HG02981 (cell line): Measurements from ENCODE around the gene NF1.

Experiments
- ATAC-seq: cut with Tn5 transposase; IDR thresholded peaks from one replicate; pipeline ENCODE4 v1.9.1; 2021; ENCODE audit warnings: mild to moderate bottlenecking, moderate library complexity; ENCODE audit not compliant: unreplicated experiment

The NF1 gene

DNA sequence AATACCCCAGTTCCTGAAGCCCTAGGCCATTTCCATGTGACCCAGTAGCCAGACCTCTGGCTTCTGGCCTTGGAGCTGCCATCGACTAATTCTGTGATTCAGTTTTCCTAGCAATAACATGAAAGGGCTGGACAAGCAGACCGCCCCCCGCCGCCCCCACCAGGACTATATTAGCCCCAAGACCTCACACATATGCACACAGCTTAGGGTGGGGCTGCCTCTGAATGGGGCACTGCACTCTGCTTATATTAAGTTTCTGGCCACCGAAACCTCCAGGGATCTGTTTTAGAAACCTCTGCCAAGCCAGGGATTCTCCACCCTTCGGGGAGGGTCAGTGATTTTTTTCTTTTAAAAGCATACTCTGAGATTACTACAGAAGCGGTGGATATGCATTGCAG, 299.0 kb downstream of the NF1 start:
- no peak for ATAC-seq

- no peak for ATAC-seq
These were observed 299.8 kb downstream of the NF1 start for GRCh38 chr17:31394544-31394943.

DNA sequence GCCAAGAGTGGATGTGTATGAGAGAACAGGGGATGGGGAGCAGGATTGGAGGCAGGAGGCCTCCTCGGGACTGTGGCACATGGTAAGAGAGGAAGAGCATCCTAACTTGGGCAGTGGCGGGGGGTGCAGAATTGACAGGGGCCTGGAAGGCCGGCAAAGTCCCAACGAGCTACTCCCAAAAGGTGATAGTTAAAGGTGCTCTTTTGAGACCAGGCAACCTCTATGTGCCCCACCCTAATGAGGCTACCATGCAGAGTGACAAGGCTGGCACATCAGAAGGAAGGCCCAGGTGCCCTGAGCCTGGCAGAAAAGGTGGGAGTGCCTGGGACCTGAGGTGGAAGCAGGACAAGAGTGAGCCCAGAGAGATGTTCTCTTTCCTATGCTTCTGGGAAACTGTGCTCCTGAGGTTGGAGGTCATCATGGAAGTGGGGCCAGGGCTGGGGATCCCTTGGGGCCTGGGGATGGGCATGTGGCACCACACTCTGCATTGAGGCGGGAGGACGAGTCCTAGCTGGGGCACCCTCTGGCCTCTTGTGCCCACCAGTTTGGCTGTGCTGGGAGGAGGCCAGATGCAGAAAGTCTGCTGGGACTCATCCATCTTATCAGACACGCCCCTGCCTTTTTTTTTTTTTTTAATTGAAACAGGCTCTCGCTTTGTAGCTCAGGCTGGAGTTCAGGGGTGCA, 302.6 kb downstream of the NF1 start:
- no peak for ATAC-seq

DNA sequence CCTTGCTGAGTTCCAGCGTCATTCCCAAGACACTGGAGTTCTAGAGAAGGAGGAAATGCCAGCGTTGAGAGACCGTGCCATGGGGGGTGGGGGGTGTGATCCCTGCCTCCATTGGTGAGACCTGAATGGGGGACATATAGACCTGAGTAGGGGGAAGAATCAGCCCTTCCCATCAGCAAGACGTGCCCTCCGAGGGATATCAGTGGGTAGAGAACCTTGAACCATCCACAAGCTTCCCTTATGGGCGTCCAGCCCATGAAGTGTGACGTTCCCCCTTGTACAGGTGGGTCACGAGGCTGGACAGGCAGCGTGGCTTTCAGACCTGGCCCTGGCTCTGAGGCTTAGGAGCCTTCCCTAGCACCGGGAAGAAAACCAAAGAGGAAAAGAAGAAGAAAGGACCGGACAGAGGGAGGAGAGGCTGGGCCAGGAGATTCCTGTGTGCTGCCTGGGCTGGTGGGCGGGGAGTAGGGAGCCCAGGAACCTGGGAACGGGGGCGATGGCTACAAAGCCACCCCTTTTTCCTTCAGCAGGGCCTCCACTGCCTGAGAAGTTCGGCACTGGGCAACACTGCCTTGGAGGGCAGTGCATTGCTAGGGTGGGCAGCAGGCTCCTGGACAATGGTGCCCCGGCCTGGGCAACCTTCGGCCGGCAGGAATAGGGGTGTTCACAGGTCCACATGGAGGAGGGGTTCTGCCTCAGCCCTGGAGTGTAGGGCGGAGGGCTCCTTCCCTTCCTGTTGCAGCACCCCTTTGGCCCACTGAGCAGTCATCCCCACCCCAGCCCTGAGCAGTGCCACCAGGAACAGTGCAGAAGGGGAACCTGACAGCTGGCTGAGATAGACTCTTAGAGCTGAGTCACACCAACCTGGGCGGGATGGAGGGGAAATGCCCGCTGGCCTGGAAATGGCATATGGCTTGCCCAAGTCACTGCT, 303.9 kb downstream of the NF1 start:
- ATAC-seq, result no peak

DNA sequence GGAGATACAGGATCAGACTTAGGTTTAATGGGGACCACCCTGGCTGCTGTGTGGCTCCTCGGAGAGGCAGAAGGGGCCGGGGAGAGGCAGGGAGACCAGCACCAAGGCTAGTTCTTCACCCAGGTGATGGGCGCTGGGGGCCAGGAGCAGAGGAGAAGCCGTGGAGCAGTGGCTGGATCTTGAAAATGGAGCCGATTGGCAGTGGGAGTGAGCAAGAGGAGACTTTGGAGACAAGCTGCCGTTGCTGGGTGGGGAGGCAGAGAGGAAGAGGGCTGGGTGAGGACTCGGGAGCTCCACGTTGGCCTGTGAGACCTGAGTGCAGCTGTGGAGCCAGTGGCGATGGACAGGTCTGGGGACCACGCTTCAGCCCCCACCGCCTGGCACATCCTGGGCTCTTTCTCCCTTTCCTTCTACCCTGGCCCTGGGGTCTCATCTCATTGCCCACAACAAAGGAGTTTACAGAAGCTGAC, 305.7 kb downstream of the NF1 start:
- ATAC-seq, result no peak

DNA sequence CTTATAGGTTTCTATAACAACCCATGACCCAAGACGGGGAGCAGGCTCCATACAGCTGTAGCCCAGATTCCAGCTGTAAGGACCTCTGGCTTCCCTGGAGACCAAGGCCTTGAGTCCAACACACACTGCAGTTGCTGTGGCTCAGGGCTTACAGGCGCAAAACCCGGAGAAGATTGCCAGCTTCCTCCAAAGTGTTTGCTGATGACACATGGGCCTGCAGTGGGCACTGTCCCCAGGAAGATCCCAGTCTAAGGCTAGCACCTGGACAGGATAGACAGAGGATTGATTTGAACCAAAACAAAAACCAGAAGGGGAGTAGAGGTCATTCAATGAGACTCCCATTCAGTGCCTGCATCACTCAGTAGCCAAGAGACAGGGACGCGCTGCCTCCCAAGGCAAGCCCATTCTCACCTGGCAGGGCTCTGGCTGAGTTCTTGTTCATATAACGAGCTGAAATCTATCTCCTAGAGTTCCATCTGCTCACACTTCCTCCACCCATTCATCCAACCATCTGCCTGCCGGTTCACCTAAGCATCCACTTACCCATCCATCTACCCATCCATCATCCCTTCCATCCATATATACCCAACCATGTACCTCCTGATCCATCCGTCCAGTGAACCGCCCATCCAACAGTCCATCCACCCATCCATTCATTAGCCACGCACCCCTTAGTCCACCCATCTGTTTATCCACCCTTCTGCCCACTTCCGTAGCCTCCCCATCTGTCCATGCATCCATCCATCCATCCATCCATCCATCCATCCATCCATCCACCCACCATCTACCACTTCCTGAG, 306.9 kb downstream of the NF1 start:
- ATAC-seq, result no peak

GRCh38 chr17:31404028-31404949, 309.5 kb downstream of the NF1 start:
- no peak for ATAC-seq

DNA sequence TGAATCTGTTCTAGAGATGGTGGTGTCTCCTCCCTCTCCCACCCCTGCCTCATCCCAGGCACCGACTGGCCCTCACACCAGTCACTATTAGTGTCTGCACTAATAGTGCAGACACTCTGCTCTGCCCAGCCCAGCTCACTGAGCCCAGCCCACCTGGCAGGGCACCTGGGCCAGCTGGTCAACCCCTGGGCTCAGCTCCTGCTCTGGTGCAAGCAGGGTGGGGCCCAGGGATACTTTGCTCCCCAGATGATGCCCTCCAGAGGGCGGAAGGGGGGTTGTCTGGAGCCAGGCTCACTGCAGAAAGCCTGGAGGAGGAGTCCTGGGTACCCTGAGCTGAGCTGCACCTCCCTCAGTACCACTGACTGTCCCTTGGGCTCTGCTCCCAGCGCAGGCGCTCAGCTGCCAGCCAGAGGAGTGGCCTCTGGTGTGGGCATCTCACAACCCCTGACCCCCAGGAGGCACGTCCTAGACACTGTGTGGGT, 311.2 kb downstream of the NF1 start:
- ATAC-seq, result no peak

DNA sequence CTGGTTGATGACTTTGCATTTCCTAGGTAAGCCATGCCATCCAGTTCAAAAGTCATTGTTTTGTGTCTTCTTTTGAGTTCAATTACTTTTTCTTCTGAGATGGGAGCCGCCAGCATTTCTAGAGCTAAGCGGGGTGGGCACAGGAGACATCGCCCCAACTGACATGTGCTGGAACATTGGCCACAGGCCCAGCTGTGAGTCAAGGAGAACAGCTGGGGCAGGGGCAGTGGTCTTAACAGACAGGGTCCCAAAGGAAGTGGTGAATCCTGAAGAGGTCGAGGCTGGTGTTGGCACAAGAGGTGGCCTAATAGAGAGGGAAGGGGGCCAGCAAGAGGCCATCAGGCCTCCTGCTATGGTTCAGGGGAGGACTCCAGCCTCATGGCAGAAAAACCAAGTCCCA, 313.8 kb downstream of the NF1 start:
- no peak for ATAC-seq

GRCh38 chr17:31411707-31412285, 317.0 kb downstream of the NF1 start:
- no peak for ATAC-seq

- no peak for ATAC-seq
These were observed 317.7 kb downstream of the NF1 start for GRCh38 chr17:31412511-31412910.

GRCh38 chr17:31413081-31413799, 318.5 kb downstream of the NF1 start:
- no peak for ATAC-seq

DNA sequence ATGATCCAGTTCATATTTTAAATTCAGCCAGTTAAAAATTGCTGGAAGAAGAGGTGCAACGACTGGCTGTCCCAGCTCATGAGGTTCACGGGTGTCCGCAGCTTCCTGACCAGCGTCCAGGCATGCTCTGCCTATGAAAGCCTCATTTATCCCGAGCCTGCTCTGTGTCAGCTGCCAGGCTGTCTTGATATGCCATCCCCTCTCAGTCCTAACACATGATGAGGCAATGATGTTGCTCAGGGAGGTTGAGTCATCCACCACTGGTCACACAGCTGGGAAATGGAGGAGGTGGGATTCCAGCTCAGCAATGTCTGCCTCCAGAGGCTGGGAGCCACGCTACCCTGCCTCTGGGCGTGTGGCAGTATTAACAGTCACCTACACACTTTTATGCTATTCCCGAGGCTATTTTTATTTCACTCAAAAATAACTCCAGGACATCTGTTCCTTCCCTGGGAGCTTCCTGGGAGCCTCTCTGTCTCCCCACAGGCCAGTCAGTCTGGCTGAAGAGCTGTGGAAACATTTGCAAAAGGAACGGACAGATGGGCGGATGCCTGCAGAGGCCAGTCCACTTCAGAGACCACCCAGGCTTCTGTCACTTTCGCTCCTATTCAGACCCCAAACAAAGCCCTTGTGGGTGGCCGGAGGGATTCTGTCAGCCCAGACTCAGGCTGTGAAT, 319.2 kb downstream of the NF1 start:
- no peak for ATAC-seq

GRCh38 chr17:31414550-31414918, 319.8 kb downstream of the NF1 start:
- ATAC-seq, result no peak

GRCh38 chr17:31415004-31415454, 320.3 kb downstream of the NF1 start:
- no peak for ATAC-seq

DNA sequence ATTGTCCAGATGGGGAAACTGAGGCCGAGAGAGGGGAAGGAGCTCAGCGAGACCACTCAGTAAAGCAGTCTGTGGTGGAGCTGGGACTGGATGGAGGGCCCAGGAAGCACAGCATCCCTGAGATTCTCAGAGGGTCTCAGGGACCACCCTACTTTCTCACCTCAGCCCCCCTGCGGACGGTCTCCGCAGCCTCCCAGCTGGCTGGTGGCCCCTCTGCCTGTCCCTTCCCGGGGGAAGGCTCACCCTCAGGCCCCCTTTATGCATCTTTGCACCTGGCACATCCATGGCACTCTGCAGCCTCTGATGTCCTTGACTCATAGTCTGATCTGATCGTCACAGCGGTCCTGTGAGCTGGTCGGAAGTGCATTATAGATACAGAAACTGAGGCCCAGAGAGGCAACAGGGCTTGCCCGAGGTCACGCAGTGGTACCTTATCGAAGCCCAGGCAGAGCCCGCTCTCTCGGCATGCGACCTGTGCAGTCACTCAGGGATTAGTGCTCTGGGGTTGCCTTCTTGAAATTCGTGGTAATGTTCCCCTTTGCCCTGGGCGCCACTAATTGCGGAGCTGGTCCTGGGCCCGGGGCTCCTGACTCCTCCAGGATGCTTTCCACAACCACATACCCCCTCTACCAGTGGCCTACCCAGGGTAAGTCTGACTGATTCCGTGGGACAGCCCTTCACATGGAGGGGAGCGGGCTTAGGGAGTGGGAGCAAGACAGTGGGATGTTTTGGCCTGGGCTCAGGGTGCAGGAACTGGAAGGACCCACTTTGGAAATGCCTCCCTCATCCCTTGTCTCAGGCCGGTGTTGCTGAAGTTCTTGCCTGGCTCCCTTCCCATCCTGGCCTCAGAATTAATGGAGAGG, 321.1 kb downstream of the NF1 start:
- no peak for ATAC-seq

- no peak for ATAC-seq
These were observed 321.7 kb downstream of the NF1 start for GRCh38 chr17:31416503-31416923.
